OCI-LY3 (cell line): ENCODE data around the gene EFCAB6.

Source experiments
- H2AFZ ChIP-seq: fragments of 200-600, 300-600 bp; shearing (Covaris generic); 2 replicates; pipeline ENCODE4 v1.6.0; 2014; ENCODE audit warnings: antibody characterized with exemption, low read depth, low read length
- H3K27ac ChIP-seq: fragments of 200-600, 300-600 bp; sonication (generic); 2 replicates; pipeline ENCODE4 v1.5.1; 2014; ENCODE audit warnings: mild to moderate bottlenecking, low read length, moderate library complexity, mixed read lengths
- H3K27me3 ChIP-seq: fragments of 200-600, 300-600 bp; sonication (generic); 2 replicates; pipeline ENCODE4 v1.6.1; 2014; ENCODE audit warnings: low read depth, low read length, mixed read lengths
- H3K36me3 ChIP-seq: fragments of 200-600, 300-600 bp; sonication (generic); replicated peaks from 2 replicates; pipeline ENCODE3; 2014; ENCODE audit warnings: low read depth, low read length, mixed read lengths
- H3K4me1 ChIP-seq: fragments of 300-600, 200-600 bp; sonication (generic); 2 replicates; pipeline ENCODE4 v1.6.1; 2014; ENCODE audit warnings: low read length, mixed read lengths
- H3K4me2 ChIP-seq: fragments of 200-600, 300-600 bp; sonication (generic); 2 replicates; pipeline ENCODE4 v1.6.1; 2014; ENCODE audit warnings: low read length, mixed read lengths
- H3K4me3 ChIP-seq: fragments of 300-600, 200-600 bp; sonication (generic); 2 replicates; pipeline ENCODE4 v1.5.1; 2014; ENCODE audit warnings: antibody characterized with exemption, mild to moderate bottlenecking, low read length, moderate library complexity
- H3K79me2 ChIP-seq: fragments of 300-600, 200-600 bp; shearing (Covaris generic); 2 replicates; pipeline ENCODE4 v1.6.1; 2014; ENCODE audit warnings: mild to moderate bottlenecking, low read length, mixed read lengths
- H3K9ac ChIP-seq: fragments of 300-600, 200-600 bp; shearing (Covaris generic); 2 replicates; pipeline ENCODE4 v1.6.0; 2014; ENCODE audit warnings: mild to moderate bottlenecking, low read length, moderate library complexity
- H3K9me3 ChIP-seq: fragments of 200-600, 300-600 bp; shearing (Covaris generic); 2 replicates; pipeline ENCODE4 v1.6.1; 2014; ENCODE audit warnings: low read length, mixed read lengths; ENCODE audit not compliant: insufficient read depth
- H4K20me1 ChIP-seq: fragments of 200-600, 300-600 bp; sonication (generic); 2 replicates; pipeline ENCODE4 v1.6.1; 2016; ENCODE audit warnings: low read length, mixed read lengths; ENCODE audit not compliant: insufficient read depth
- EZH2phosphoT487 ChIP-seq: fragments of 200-600 bp; shearing (Covaris generic); IDR thresholded peaks from 2 replicates; pipeline ENCODE4 v1.6.1; 2018; ENCODE audit warnings: antibody characterized with exemption, mixed run types, low read depth
- TF ChIP-seq, protein P1 (sequence below): fragments of 200-600, 300-600 bp; sonication (generic); IDR thresholded peaks from 2 replicates; pipeline ENCODE4 v1.5.1; 2014; ENCODE audit warnings: antibody characterized with exemption, low read length, low read depth

The EFCAB6 gene

GRCh38 chr22:43616645-43617044 is 195.5 kb downstream of the EFCAB6 start:
- Histone ChIP-seq H3K9me3 (0 out of 2 replicates have a peak, but pooled peaks cover 3% of the 10 kb centered on the region), H3K4me2 (no peak overlapping the region), H4K20me1 (no peaks in the 10 kb centered on the region), H3K9ac (no peak overlapping the region), H3K4me3 (no peak overlapping the region), H2AFZ (no peak overlapping the region), H3K27me3 (peaks cover 23% of the 10 kb centered on the region), H3K4me1 (no peaks in the 10 kb centered on the region), H3K27ac (no peak overlapping the region), H3K36me3 (no peaks in the 10 kb centered on the region), H3K79me2 (no peaks in the 10 kb centered on the region)
- TF ChIP-seq, protein P1, sequence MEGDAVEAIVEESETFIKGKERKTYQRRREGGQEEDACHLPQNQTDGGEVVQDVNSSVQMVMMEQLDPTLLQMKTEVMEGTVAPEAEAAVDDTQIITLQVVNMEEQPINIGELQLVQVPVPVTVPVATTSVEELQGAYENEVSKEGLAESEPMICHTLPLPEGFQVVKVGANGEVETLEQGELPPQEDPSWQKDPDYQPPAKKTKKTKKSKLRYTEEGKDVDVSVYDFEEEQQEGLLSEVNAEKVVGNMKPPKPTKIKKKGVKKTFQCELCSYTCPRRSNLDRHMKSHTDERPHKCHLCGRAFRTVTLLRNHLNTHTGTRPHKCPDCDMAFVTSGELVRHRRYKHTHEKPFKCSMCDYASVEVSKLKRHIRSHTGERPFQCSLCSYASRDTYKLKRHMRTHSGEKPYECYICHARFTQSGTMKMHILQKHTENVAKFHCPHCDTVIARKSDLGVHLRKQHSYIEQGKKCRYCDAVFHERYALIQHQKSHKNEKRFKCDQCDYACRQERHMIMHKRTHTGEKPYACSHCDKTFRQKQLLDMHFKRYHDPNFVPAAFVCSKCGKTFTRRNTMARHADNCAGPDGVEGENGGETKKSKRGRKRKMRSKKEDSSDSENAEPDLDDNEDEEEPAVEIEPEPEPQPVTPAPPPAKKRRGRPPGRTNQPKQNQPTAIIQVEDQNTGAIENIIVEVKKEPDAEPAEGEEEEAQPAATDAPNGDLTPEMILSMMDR: no peak
- TF ChIP-seq EZH2phosphoT487: no peak

DNA sequence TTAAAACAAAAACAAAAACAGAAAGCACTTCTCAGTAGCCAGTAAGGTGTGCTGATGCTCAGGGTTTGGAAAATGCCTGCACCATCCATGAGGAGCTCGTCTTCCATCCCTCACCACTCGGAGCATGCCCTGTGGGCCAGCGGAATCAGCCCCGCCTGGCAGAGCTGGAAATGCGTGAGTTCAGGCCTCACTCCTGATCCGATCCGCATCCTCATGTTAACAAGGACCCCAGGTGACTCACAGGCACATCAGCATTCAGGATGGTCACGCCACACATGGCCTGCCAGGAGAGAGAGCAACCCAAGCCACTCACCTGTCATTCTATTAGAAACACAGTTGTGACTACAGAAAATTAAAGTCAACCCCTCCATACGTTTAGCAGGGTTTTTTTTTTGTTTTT is 211.8 kb downstream of the EFCAB6 start:
- no peaks in the 10 kb centered on the region for H3K9me3 ChIP-seq
- no peak overlapping the region for H3K4me2 ChIP-seq
- no peak overlapping the region for H3K4me3 ChIP-seq
- H3K4me1 ChIP-seq: no peaks in the 10 kb centered on the region
- no peaks in the 10 kb centered on the region for H4K20me1 ChIP-seq
- H3K79me2 ChIP-seq: no peaks in the 10 kb centered on the region
- no peak overlapping the region for H3K27ac ChIP-seq
- TF ChIP-seq EZH2phosphoT487: no peak
- TF ChIP-seq, protein P1: no peak
- no peak overlapping the region for H3K9ac ChIP-seq
- no peaks in the 10 kb centered on the region for H3K36me3 ChIP-seq
- H2AFZ ChIP-seq: no peak overlapping the region
- peaks cover 27% of the 10 kb centered on the region for H3K27me3 ChIP-seq

DNA sequence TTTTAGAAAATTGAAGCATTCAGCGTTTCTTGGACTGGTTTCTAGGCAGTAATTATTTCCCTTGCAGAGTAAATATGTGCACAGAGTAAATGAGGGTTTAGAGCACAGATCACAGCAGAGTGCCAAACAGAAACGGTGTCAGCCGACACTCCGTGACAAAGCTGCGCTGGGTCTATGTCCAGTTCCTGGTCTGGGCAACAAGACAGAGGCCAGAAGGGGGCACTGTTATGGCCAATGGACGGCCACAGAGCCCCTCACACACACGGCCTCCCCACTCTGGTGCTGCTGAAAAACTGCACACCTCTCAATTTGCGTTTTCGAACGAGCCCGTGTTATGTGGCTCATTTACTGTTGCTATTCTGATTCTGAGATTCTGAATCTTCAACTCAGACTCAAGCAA is 219.6 kb downstream of the EFCAB6 start:
- H3K27me3 ChIP-seq: peaks cover 43% of the 10 kb centered on the region
- H3K4me3 ChIP-seq: no peak overlapping the region

DNA sequence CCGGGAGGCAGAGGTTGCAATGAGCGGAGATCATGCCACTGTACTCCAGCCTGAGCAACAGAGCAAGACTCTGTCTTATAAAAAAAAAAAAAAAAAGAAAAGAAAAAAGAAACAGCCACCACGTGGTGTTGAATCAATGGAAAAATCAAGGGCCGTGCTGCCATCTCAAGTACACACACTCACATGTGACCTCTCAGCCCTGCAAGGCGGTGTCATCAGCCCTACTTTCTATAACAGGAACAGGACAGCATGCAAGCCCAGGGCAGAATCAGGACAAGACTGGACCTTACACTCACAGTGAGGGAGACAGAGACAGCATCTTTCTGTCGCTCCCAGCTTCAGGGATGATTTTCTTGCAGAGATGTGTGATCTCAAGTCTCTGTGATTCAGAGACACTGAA is 220.7 kb downstream of the EFCAB6 start:
- Histone ChIP-seq H3K9me3 (no peaks in the 10 kb centered on the region), H3K36me3 (no peaks in the 10 kb centered on the region), H3K79me2 (no peaks in the 10 kb centered on the region), H3K4me3 (no peak overlapping the region), H3K4me2 (no peak overlapping the region), H3K27ac (no peak overlapping the region), H3K27me3 (peaks cover 47% of the 10 kb centered on the region), H2AFZ (no peak overlapping the region), H3K4me1 (peaks cover 13% of the 10 kb centered on the region), H3K9ac (no peak overlapping the region), H4K20me1 (no peaks in the 10 kb centered on the region)
- no peak for TF ChIP-seq EZH2phosphoT487
- TF ChIP-seq, protein P1: no peak

More for the DNA sequence above, 219.6 kb downstream of the EFCAB6 start:
- no peaks in the 10 kb centered on the region for H3K79me2 ChIP-seq
- TF ChIP-seq, protein P1: peak; percentile 17; the same call in 1 of the 2 replicates
- no peak for TF ChIP-seq EZH2phosphoT487
- H3K36me3 ChIP-seq: no peaks in the 10 kb centered on the region
- no peak overlapping the region for H3K4me2 ChIP-seq
- H3K9me3 ChIP-seq: no peaks in the 10 kb centered on the region
- no peak overlapping the region for H3K27ac ChIP-seq
- no peaks in the 10 kb centered on the region for H4K20me1 ChIP-seq
- H3K9ac ChIP-seq: no peak overlapping the region
- no peak overlapping the region for H2AFZ ChIP-seq
- peaks cover 13% of the 10 kb centered on the region for H3K4me1 ChIP-seq
